Heart left ventricle (tissue), 16 donors: ENCODE measurements around the gene ACKR1. TPM values are rescaled to one million over a fixed set of nuclear protein-coding genes. Genes with fewer than 3 reads are reported as not detected.
A peak's percentile ranks its signal among the peaks of the same experiment; 100 is the strongest.

Experiments
- ATAC-seq, 4 donors: fragments of 200-7000 bp; cut with Tn5 transposase; one replicate each; pipeline ENCODE4 v1.9.1; 2020 to 2022; ENCODE audit warnings: moderate library complexity in 4 of 4, mild to moderate bottlenecking in 3 of 4, moderate number of reproducible peaks in 1 of 4
- DNase-seq, 5 donors: peaks; one replicate each; pipeline ENCODE4 v3.0.0-alpha.2; 2020
- H3K27ac ChIP-seq, 12 donors: fragments of 200-600 bp; sonication (generic) in 4 of 12; one replicate each; pipeline versions ENCODE4 v1.5.0 to v1.8.0; 2016 to 2022; ENCODE audit warnings: mild to moderate bottlenecking in 2 of 12
- H3K27me3 ChIP-seq, 9 donors: fragments of 200-600 bp; sonication (generic) in 2 of 9; one replicate each; pipeline versions ENCODE4 v1.5.1 to v1.8.0; 2016 to 2022; ENCODE audit warnings: mild to moderate bottlenecking in 3 of 9
- H3K36me3 ChIP-seq, 9 donors: fragments of 200-600 bp; sonication (generic) in 2 of 9; one replicate each; pipeline versions ENCODE4 v1.5.0 to v1.8.0; 2018 to 2022; ENCODE audit warnings: mild to moderate bottlenecking in 2 of 9
- H3K4me1 ChIP-seq, 12 donors: fragments of 200-600 bp; sonication (generic) in 4 of 12; one replicate each; pipeline versions ENCODE4 v1.5.0 to v1.8.0; 2016 to 2022; ENCODE audit warnings: mild to moderate bottlenecking in 3 of 12
- H3K4me3 ChIP-seq, 12 donors: fragments of 200-600 bp; sonication (generic) in 4 of 12; one replicate each; pipeline versions ENCODE4 v1.5.0 to v1.8.0; 2017 to 2022; ENCODE audit warnings: mild to moderate bottlenecking in 9 of 12, moderate library complexity in 4 of 12
- H3K9me3 ChIP-seq, 12 donors: fragments of 200-600 bp; sonication (generic) in 4 of 12; one replicate each; pipeline versions ENCODE4 v1.5.0 to v1.8.0; 2016 to 2022; ENCODE audit warnings: mild to moderate bottlenecking in 1 of 12
- CTCF ChIP-seq, 12 donors: fragments of 200-600 bp; sonication (generic) in 4 of 12; IDR thresholded peaks; one replicate each; pipeline versions ENCODE4 v1.5.0 to v1.8.0; 2018 to 2022; ENCODE audit warnings: antibody characterized with exemption in 12 of 12, mild to moderate bottlenecking in 5 of 12
- POLR2A ChIP-seq, 2 donors: fragments of 450-650 bp; IDR thresholded peaks; one replicate each; pipeline ENCODE4 v1.6.1; 2017; ENCODE audit warnings: antibody characterized with exemption in 2 of 2, mild to moderate bottlenecking in 2 of 2, moderate library complexity in 2 of 2
- WGBS, 4 donors: extraction: QIAGEN DNeasy Blood & Tissue Kit in 2 of 4; methylation state at CpG; one replicate each; pipeline versions ENCODE4 v1.1.5 to v1.1.7; 2013 to 2018; 5-methylcytosine and 5-hydroxymethylcytosine counted together
- intact Hi-C, 10 donors: fragments of 100-400 bp; cut with DNase I; formaldehyde crosslinking; loops; one replicate each; pipeline versions ENCODE4 v1.11.1 to v1.14.2; 2022
- long read RNA-seq, 3 donors: library from polyadenylated mRNA; unstranded; transcript quantifications; one replicate each; pipeline ENCODE4 v2.0.0, GENCODE V29; 2020 to 2021
- polyA plus RNA-seq, 2 donors: library from polyadenylated mRNA; stranded (reverse); fragments of 200-250 nt; gene quantifications; one replicate each; pipeline ENCODE4 v1.2.3, GENCODE V29; 2013
- total RNA-seq, 9 donors: library from RNA; depleted of rRNA in 2 of 9; stranded (reverse); fragments of >200 nt in 2 of 9; fragmentation: NEBNext Ultra II Directional in 3 of 9; extraction: Animal tissue kit (Norgen Biotek cat#: 25700) in 3 of 9; gene quantifications; one replicate each; pipeline versions ENCODE4 v1.1.0 to v1.2.4, GENCODE V29; 2016 to 2023
- donor health status: ischemic (EF 13 %, LVEDD 7.1; RV severe dilation, severe dysfunction).
- donor health status: healthy with polysubstance abuse.
- donor health status: DM: no; HTN: yes; CAD: no.
- donor health status: DM: no; HTN: no; CAD: no.
- donor health status: ischemic (EF 25% LVEDD 6.9; RV normal size, moderate dysfunction).
- donor health status: ischemic (EF 25% LVEDD 5.7; RV mildly dilated, moderate dysfunction).
- donor health status: healthy.
- donor health status: DM: yes; HTN: yes; CAD: no.
- donor health status: ischemic (EF 35%, LVEDD 5.7; RV mildly dilated, moderate dysfunction).
- donor health status: nonischemic (EF 11% LVEDD 7.7; RV severe dilation, severe dysfunction).
- donor health status: DM: yes; HTN: yes; CAD: no.
- donor health status: PGD.
- donor health status: ischemic (EF 29% LVEDD 5.4; RV normal size, mild dysfunction).
- donor health status: nonischemic (EF 23%, LVEDD 6.1; RV moderate dilation, normal function).

Gene ACKR1
- 10 to 100 TPM in 7 of 9 donors, 1 to 10 TPM in 2; 7.5 to 56.0 (median 19.1) TPM for total RNA-seq
- polyA plus RNA-seq = 10 to 100 TPM; 12.1 to 20.3 TPM
- long read RNA-seq, donor 1, transcript ACKR1-202 (2 exons, 2,008 nt) = major isoform, 7 of 9 reads
- long read RNA-seq, donor 1, partial matches to known transcripts = 0 of 9 reads
- long read RNA-seq, donor 1, other reads (novel, unspliced or antisense) = 0 of 9 reads
- long read RNA-seq, donor 2, transcript ACKR1-202 (2 exons, 2,008 nt) = major isoform, 39 of 39 reads
- long read RNA-seq, donor 2, partial matches to known transcripts = 0 of 39 reads
- long read RNA-seq, donor 2, other reads (novel, unspliced or antisense) = 0 of 39 reads
- long read RNA-seq, donor 3, partial matches to known transcripts = 0 of 4 reads
- long read RNA-seq, donor 3, other reads (novel, unspliced or antisense) = 0 of 4 reads

GRCh38 chr1:159204161-159205141 is at the start of gene ACKR1:
ACKR1 (plus strand) TSS chr1:159204875; CDS start chr1:159204960, 85 bp downstream.
- H3K36me3 ChIP-seq = no peaks in the 10 kb centered on the region
- intact Hi-C loops = no loop called here
- ATAC-seq (peak in 3 of 4 donors; percentile 20 to 32 (median 23)), DNase-seq (no peak)
- WGBS, 4 donors = 18 to 34% (median 25%) methylated on average over 13 of the region's 13 CpGs
- TF ChIP-seq POLR2A (IDR thresholded peaks at IDR 0.05) = no peak
- no peak for TF ChIP-seq CTCF (IDR thresholded peaks at IDR 0.05)
- peak within 1 kb of the TSS in 6 of 12 donors; percentile 13 to 50 (median 36) for H3K4me3 ChIP-seq
- no peaks in the 10 kb centered on the region for H3K4me1 ChIP-seq
- no peaks in the 10 kb centered on the region for H3K9me3 ChIP-seq
- peak within 1 kb of the TSS in 2 of 12 donors; percentile 6 to 42 for H3K27ac ChIP-seq
- H3K27me3 ChIP-seq = peaks cover 0 to 68% (median 17%) of the 10 kb centered on the region in 9 donors

GRCh38 chr1:159161001-159161718 is 43.5 kb upstream of the ACKR1 start:
- intact Hi-C loops = loop anchor here (1.0 to 10.0 kb wide), 9 partner anchors 36 to 734 kb away; no protein-coding TSS in a partner anchor
- peaks cover 0 to 7% (median 0%) of the 10 kb centered on the region in 12 donors for H3K4me1 ChIP-seq

DNA sequence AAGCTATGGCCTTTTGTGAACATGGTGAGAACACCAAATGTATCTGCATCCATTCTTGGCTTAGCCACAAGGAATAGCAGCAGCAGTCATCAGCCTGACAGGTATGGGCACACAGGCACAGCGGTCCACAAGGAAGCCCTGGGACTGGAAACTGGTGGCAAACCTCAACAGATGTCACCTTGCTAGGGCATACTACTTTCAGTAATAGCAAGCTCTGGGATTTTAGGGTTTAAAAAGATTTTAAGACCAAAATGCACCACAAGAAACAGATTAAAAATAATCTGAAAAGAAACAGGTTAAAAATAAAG is 43.0 kb upstream of the ACKR1 start:
- Histone ChIP-seq H3K27ac (peak overlapping the region in 1 of 12 donors; percentile 50), H3K27me3 (peaks cover 0 to 28% (median 0%) of the 10 kb centered on the region in 9 donors)
- no peak for ATAC-seq

More at GRCh38 chr1:159161001-159161718, 43.5 kb upstream of the ACKR1 start:
- Histone ChIP-seq H3K27ac (peak overlapping the region in 2 of 12 donors; percentile 50 to 58), H3K36me3 (no peaks in the 10 kb centered on the region), H3K9me3 (peaks cover 0 to under 1% (median 0%) of the 10 kb centered on the region in 12 donors), H3K4me3 (no peak overlapping the region), H3K27me3 (peaks cover 0 to 28% (median 0%) of the 10 kb centered on the region in 9 donors)
- WGBS, 4 donors = 2 to 4% (median 2%) methylated on average over 4 of the region's 4 CpGs
- DNase-seq = peak; percentile 64 to 73 (median 67)
- ATAC-seq = peak; percentile 96 to 99 (median 98)
- TF ChIP-seq POLR2A (IDR thresholded peaks at IDR 0.05) (no peak), CTCF (IDR thresholded peaks at IDR 0.05) (peak; percentile 81 to 97 (median 91))

More for the DNA sequence above, 43.0 kb upstream of the ACKR1 start:
- no peaks in the 10 kb centered on the region for H3K36me3 ChIP-seq
- H3K9me3 ChIP-seq = no peaks in the 10 kb centered on the region
- H3K4me3 ChIP-seq = no peak overlapping the region
- no peak for DNase-seq
- TF ChIP-seq CTCF (IDR thresholded peaks at IDR 0.05) = no peak
- no peak for TF ChIP-seq POLR2A (IDR thresholded peaks at IDR 0.05)
- 80 to 100% (median 96%) methylated on average over 1 of the region's 1 CpG for WGBS, 4 donors
- H3K4me1 ChIP-seq = peaks cover 0 to 7% (median 0%) of the 10 kb centered on the region in 12 donors
- intact Hi-C loops = loop anchor here (1.0 to 10.0 kb wide), 9 partner anchors 36 to 733 kb away; no protein-coding TSS in a partner anchor
